Measurements from ENCODE around the gene SNTG2. TPM values are rescaled to one million over a fixed set of nuclear protein-coding genes. Genes with fewer than 3 reads are reported as not detected.

Gene SNTG2
- total RNA-seq, 1 donor from 2014 or later, result 11.8 TPM

DNA sequence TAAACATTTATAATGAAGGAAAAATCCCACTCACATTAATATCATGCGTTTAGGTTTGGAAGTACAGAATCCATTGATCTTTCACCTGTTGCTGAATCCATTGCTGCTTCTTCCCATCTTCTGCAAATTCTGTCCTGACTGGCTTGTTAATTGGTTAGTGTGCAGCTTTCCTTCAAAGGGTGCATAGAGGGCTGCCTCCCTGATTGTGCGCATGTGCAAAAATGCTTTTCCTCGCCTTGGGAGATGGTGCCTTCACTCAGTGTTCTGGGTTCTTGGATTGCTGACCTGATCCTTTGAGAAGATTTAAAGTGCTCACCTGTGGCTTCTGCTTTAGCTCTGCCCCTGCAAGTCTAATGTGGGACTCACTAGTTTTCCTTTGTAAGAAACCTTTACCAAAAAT is 231.2 kb downstream of the SNTG2 start:
- intact Hi-C loops (cut with DNase I), result no loop called here

DNA sequence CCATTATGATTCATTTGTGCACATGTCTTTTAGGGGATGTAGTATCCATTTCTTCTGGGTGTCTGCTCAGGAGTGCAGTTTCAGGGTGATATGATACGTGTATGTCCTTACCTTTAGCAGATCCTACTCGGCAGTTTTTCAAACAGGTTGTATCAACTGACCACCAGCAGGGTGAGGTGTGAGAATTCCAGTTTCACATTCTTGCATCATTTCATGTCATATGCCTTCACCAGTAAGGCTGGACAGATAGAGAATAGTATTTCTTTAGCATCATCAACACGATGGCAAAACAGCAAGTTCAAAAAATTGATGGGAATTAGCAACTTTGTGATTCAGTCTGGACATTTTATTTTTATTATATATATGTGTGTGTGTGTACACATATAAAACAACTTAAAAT is 232.7 kb downstream of the SNTG2 start:
- DNase-seq (ENCODE audit: extremely low spot score in 2 of 2), result no peak
- Histone ChIP-seq H3K9me3 (no peaks in the 10 kb centered on the region), H3K4me3 (no peak overlapping the region), H3K27ac (no peak overlapping the region), H3K27me3 (no peaks in the 10 kb centered on the region), H3K4me1 (no peaks in the 10 kb centered on the region), H3K36me3 (no peaks in the 10 kb centered on the region)
- intact Hi-C loops (cut with DNase I), result no loop called here
- no peak for TF ChIP-seq POLR2A (IDR thresholded peaks at IDR 0.05)
- no peak for TF ChIP-seq POLR2AphosphoS5 (IDR thresholded peaks at IDR 0.05; ENCODE audit: insufficient read depth in 1 of 2, low read depth in 1 of 2)
- TF ChIP-seq CTCF (IDR thresholded peaks at IDR 0.05), result no peak

More for the DNA sequence above, 231.2 kb downstream of the SNTG2 start:
- Histone ChIP-seq H3K4me3 (no peak overlapping the region), H3K27me3 (no peaks in the 10 kb centered on the region), H3K9me3 (no peaks in the 10 kb centered on the region), H3K27ac (no peak overlapping the region), H3K4me1 (no peaks in the 10 kb centered on the region), H3K36me3 (no peaks in the 10 kb centered on the region)
- no peak for DNase-seq (ENCODE audit: extremely low spot score in 2 of 2)
- no peak for TF ChIP-seq POLR2A (IDR thresholded peaks at IDR 0.05)
- TF ChIP-seq POLR2AphosphoS5 (IDR thresholded peaks at IDR 0.05; ENCODE audit: insufficient read depth in 1 of 2, low read depth in 1 of 2), result no peak
- TF ChIP-seq CTCF (IDR thresholded peaks at IDR 0.05), result no peak

DNA sequence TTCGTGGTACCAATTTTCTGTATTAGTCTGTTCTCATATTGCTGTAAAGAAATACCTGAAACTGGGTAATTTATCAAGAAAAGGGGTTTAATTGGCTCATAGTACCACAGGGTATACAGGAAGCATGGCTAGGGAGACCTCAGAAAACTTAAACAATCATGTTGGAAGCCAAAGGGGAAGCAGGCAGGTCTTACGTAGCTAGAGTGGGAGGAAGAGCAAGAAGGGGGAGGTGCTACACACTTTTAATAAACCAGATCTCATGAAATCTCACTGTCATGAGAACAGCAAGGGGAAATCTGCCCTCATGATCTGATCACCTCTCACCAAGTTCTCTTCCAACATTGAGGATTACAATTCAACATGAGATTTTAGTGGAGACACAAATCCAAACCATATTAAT is 235.8 kb downstream of the SNTG2 start:
- DNase-seq (ENCODE audit: extremely low spot score in 2 of 2), result no peak
- H3K4me3 ChIP-seq, result no peak overlapping the region
- no peak overlapping the region for H3K27ac ChIP-seq
- intact Hi-C loops (cut with DNase I), result no loop called here
- no peaks in the 10 kb centered on the region for H3K9me3 ChIP-seq
- no peaks in the 10 kb centered on the region for H3K36me3 ChIP-seq
- TF ChIP-seq POLR2A (IDR thresholded peaks at IDR 0.05) (no peak), POLR2AphosphoS5 (IDR thresholded peaks at IDR 0.05; ENCODE audit: insufficient read depth in 1 of 2, low read depth in 1 of 2) (no peak), CTCF (IDR thresholded peaks at IDR 0.05) (no peak)
- H3K27me3 ChIP-seq, result no peaks in the 10 kb centered on the region
- no peaks in the 10 kb centered on the region for H3K4me1 ChIP-seq

GRCh38 chr2:1187189-1187588 is 236.5 kb downstream of the SNTG2 start:
- no peak overlapping the region for H3K27ac ChIP-seq
- H3K36me3 ChIP-seq, result no peaks in the 10 kb centered on the region
- no peaks in the 10 kb centered on the region for H3K9me3 ChIP-seq
- no peaks in the 10 kb centered on the region for H3K27me3 ChIP-seq
- DNase-seq (ENCODE audit: extremely low spot score in 2 of 2), result no peak
- no peak overlapping the region for H3K4me3 ChIP-seq
- intact Hi-C loops (cut with DNase I), result no loop called here
- no peak for TF ChIP-seq CTCF (IDR thresholded peaks at IDR 0.05)
- TF ChIP-seq POLR2AphosphoS5 (IDR thresholded peaks at IDR 0.05; ENCODE audit: insufficient read depth in 1 of 2, low read depth in 1 of 2), result no peak
- TF ChIP-seq POLR2A (IDR thresholded peaks at IDR 0.05), result no peak
- no peaks in the 10 kb centered on the region for H3K4me1 ChIP-seq

- no peak overlapping the region for H3K4me3 ChIP-seq
- no peaks in the 10 kb centered on the region for H3K36me3 ChIP-seq
- H3K27ac ChIP-seq, result no peak overlapping the region
- no peaks in the 10 kb centered on the region for H3K27me3 ChIP-seq
- TF ChIP-seq POLR2A (IDR thresholded peaks at IDR 0.05), result no peak
- TF ChIP-seq CTCF (IDR thresholded peaks at IDR 0.05), result no peak
- TF ChIP-seq POLR2AphosphoS5 (IDR thresholded peaks at IDR 0.05; ENCODE audit: insufficient read depth in 1 of 2, low read depth in 1 of 2), result no peak
- no peak for DNase-seq (ENCODE audit: extremely low spot score in 2 of 2)
- H3K9me3 ChIP-seq, result no peaks in the 10 kb centered on the region
- H3K4me1 ChIP-seq, result no peaks in the 10 kb centered on the region
- intact Hi-C loops (cut with DNase I), result no loop called here
These were observed 241.5 kb downstream of the SNTG2 start for GRCh38 chr2:1192121-1192520.
